ENCODE data around the gene DCLRE1B.

DCLRE1B gene

GRCh38 chr1:113904674-113905434 is at the start of gene DCLRE1B, which contains the start of gene AP4B1:
Gene DCLRE1B, plus strand, starts transcription at chr1:113905326. Its CDS starts 261 bp downstream, at chr1:113905587.
Gene AP4B1, minus strand, starts transcription at chr1:113904799. Its CDS starts 82 bp downstream, at chr1:113904717.
- peak; percentile 100 for DNase-seq

- no peak for DNase-seq
Measured at GRCh38 chr1:113855630-113856400, 49.3 kb upstream of the DCLRE1B start.

DNA sequence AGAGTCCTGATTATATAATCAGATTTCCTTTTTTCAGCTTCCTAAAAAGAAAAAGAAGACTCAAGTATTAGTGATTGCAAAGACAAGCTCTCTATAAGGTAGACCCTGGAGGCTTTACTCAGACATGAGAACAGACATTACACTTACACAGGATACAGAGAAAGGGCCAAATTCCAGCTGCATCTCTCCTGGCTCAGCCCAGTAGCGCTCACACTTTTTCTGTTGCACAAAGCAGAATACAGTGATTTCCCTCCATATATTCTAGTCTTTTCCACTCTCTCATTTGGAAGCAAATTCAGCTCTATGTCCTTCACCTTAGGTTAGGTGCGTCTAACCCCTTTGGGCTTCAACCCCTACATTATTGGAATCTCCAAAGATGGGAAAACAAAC is 48.7 kb upstream of the DCLRE1B start:
- no peak for DNase-seq

GRCh38 chr1:113857776-113858175 is 47.4 kb upstream of the DCLRE1B start:
- DNase-seq: no peak

GRCh38 chr1:113858418-113858817 is 46.7 kb upstream of the DCLRE1B start:
- no peak for DNase-seq

DNA sequence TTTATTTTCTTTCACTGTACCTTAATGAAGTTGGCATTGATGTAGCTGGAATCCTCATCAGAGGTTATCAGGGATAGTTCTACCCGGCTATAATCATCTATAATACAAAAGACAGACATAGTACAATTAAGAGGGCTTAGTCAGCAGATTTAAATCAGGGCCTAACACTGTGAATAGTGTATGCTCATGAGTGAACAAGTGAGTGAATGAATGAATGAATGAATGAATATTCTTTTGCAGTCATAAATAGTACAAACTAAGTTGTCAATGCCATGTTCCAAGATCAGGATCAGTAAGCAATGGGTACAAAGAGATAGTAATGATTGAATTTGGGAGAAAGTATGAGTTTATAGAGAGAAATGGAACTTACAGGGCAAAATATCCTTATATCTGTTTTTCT is 46.1 kb upstream of the DCLRE1B start:
- no peak for DNase-seq

DNA sequence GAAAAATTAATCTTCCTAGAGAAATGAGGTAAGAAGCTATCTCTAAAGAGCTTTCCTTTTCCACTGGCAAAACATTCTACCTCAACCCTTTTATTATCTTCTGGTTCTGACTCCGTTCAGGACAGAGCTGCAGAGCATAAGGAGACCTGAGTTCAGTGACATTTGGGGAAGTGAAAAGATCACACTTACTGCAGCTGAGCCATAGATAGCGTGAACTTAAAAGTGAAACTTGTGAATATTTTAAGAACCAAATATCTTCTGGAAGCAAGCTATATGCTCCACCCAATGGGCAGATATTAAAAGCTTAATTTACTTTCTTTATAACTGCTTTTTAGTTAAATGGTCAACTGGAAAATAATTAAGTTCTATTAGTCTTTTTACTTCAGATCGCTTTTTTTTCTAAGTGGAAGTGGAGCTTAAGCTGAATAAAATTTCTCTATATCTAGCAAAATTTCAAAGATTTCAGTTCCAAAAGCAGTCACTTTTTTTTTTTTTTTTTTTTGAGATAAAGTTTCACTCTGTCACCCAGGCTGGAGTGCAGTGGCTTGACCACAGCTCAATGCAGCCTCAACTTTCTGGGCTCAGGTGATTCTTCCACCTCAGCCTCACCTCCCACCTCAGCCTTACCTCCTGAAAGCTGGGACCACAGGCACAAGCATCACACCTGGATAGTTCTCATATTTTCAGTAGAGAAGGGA is 45.5 kb upstream of the DCLRE1B start:
- no peak for DNase-seq

- DNase-seq: no peak
Measured at GRCh38 chr1:113860891-113861290, 44.2 kb upstream of the DCLRE1B start.

DNA sequence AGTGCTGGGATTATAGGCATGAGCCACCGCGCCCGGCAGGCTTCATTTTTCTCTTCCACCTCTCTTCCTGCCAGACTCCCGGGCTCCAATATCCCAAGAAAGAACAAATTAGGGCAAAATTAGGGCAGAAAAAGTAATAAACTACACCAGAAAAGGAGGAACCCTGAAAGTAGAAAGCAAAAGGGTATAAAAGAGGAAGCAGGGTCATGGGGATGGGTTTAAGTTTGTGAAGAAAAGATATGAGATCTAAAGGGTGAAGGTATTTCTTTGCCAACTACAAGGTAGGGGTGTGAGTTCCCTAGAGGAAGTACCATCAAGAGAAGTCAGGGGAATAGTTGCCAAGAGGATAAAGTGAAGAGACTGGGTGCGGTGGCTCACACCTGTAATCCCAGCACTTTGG is 43.5 kb upstream of the DCLRE1B start:
- no peak for DNase-seq

DNA sequence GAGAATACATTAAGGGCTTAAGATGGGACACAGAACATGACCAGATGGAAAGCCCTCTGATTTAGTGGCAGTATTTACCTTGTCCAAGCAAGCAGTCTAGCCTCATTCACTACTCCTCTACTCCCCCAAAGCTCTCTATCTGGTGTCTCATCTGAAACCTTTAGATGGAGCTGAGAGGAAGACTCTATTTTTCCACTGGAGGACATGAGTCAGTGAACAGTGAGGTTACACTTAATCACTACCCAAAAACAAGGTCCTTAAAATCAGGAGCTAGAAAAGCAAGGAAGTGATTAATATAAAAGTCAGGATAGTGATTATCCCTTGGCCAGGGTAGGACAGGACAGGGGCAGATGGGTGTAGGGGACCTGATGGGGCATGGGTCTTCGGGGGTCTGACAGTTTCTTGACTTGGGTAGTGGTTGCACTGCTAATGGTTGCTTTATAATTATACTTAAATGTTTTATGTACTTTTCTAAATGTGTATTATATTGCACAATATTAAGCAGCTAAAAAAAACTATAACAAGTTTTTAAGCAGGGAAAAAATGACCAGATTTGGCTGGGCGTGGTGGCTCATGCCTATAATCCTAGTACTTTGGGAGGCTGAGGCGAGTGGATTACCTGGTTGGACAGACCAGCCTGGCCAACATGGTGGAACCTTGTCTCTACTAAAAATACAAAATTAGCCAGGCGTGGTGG is 36.6 kb upstream of the DCLRE1B start:
- no peak for DNase-seq

DNA sequence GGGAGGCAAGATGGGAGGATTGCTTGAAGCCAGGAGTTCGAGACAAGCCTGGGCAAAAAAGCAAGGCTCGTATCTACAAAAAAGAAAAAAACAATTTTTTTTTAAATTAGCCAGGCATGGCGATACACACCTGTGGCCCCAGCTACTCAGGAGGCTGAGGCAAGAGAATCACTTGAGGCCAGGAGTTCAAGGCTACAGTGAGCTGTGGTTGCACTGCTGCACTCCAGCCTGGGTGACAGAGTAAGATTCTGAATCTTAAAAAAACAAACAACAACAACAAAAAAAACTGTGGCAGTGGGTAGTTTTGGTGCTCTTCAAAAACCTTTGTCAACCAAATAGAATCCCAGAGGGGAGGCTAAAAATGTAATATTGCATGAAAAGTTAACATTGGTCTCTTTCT is 34.3 kb upstream of the DCLRE1B start:
- no peak for DNase-seq

GRCh38 chr1:113871597-113872113 is 33.5 kb upstream of the DCLRE1B start, which contains the start of gene PTPN22:
Gene PTPN22, minus strand, starts transcription at chr1:113871712.
- peak; percentile 15 to 34 for DNase-seq

GRCh38 chr1:113872219-113872935 is 32.7 kb upstream of the DCLRE1B start:
- DNase-seq: no peak

DNA sequence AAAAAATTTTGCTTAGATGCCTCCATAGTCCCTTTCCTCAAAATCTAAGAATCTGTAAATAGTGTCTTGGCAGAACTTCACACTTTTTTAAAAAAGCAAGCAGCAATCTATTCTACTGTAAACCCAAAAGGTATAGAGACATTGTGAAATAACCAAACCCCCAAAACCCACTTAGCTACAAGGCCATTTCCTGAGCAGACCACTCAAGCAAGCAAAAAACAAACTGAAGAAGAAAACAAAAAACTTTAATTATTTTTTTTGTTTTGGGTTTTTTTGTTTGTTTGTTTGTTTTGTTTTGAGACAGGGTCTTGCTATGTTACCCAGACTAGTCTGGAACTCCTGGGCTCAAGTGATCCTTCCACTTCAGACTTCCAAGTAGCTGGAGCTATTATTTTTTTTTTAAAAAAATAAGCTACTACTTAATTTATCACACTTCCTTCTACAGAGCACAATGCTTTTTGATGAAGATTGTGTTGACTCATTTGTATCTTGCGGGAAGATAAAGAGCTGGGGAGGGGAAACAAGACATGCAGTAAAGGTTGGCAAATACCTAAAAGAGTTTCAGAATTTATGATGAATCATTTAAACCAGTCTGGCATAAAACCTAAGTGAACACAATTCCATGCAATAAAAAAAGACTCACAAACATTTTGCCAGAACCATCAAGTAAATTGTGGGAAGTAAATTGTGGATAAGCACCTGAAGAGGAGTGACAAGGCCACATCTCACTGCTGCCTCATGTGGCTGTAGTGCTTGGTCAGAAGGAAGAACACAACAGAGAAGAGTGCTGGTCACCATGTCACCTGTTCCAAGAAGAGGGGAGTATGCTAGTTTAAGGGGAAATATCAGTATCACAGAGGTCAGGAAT is 30.9 kb upstream of the DCLRE1B start:
- peak in 1 of 2 experiments; percentile 21 for DNase-seq

- DNase-seq: no peak
Measured at GRCh38 chr1:113875714-113876113, 29.4 kb upstream of the DCLRE1B start.

DNA sequence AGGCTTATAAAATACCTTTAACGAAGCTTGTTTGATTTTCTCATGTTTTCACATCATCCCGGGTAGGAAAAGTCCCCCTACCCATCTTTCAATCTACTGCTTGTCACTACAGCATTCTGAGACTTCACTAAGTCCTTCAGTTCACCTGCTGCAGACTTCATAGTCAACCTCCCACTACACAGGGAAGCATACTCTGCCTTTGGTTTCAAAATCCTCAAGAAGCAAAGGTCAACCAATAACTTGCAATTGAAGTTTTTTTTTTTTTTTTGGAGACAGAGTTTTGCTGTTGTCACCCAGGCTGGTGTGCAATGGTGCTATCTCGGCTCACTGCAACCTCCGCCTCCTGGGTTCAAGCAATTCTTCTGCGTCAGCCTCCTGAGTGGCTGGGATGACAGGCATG is 28.9 kb upstream of the DCLRE1B start:
- DNase-seq: no peak

DNA sequence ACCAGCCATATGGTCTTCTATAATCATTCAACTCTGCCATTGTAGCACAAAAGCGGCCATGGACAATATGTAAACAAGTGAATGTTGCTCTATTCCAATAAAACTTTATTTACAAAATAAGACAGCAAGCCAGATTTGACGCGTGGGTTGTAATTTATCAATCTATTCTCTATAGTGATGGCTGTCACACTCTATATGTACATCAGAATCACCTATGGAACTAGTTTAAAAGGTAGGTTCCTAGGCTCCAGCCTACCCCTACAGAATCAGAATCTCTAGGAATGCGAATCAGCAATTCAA is 25.4 kb upstream of the DCLRE1B start:
- DNase-seq: no peak

GRCh38 chr1:113881661-113882060 is 23.5 kb upstream of the DCLRE1B start:
- no peak for DNase-seq

DNA sequence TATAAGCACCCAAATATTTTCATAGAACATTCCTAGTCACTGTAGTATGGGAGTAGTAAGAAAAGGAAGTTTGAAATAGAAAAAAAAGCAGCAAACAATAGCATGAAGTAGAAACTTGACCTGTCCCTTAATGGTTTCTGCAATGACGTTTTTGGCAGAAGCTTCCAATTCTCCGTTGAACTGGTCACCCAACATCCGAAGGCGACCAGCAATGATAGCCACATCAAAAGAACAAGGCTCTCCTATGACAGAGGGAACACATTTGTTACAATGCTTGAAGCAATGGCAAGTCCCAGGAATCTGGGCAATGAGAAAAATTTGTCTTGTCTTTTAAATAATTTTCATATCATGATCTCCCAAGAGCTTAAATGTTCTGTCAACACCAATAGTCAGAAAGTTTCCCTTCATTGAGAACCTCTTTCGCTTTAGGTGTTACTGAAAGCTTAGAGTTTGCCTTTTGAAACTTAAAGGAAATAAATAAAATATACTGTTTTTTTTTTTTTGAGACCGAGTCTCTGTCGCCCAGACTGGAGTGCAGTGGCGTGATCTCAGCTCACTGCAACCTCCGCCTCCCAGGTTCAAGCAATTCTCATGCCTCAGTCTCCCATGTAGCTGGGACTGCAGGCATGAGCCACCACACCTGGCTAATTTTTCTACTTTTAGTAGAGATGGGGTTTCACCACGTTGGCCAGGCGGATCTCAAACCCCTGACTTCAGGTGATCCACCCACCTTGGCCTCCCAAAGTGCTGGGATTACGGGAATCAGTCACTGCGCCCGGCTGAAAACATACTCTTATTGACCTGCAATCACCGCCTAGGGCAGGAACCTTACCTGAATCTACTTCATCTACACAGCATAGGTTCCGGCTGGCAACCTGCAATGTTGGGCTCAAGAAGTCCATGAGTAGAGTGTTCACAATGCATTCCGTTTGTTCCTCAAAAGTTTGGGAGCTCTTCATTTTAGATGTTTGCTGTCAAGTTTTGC is 18.4 kb upstream of the DCLRE1B start:
- DNase-seq: no peak

Data from NCI-H526 (cell line).